Measurements from ENCODE around the gene RELL2.

Gene RELL2

DNA sequence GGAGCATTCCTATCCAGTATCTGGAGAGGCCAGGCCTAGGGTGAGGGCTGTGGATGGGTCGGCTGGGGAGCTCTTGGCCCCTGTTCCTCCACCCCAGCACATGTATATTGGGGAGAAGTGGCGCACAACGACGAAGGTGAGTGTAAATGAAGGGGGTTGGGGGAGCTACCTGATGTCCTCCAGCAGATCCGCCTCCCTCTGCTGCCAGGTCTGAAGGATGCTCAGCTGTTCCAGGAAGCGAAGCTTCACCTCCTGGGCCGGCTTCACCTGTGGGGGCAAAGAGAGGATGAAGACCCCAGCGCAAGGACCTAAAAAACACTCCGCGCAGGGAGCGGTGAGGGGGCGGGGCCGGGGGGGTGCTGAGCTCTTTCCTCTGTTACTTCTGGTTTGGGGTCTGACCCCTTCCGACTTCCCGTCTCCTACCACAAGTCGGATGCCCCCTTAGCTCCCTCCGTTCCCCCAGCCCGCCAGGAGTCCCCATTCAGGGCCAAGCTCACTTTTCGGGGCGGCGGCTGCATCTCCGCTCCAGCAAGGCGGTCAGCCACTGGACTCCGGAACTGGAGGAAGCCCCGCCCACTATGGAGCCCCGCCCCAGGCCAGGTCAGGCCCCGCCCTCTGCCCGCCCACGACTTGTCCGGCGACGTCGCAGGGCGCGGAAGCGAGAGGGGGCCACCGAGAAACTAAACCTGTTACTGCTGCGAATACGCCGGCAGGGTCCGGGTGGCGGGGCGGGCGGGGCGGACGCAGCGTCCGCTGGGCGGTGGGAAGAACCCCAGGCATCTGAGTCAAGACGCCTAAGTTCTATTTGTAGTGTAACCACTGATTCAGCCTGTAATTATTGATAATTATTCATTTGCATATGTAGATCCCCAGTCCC is 14.3 kb downstream of the RELL2 start, which contains the start of gene FCHSD1:
Gene FCHSD1, minus strand, starts transcription at position 568 of the 877 bp plus-strand sequence. Its CDS starts 50 bp downstream, at position 518.
- DNase-seq: peak; percentile 28 to 43

DNA sequence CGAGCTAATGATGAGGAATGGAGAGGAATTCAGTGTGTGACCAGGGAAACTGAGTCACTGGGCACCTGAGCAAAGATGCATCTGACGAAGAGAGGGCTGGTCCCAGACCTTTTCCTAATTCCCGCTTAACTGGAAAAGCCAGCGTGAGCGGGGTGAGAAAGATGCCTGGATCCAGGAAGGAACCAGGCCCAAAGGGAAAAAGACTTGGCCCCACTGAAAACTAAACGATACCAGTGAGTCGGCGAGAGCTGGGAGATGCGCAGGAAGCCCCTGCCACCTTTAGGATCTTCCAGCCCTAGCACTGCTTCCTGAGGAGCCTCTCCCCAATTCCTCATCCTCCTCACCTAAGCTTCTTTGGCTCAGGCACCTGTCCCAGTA is 14.9 kb downstream of the RELL2 start:
- no peak for DNase-seq

DNA sequence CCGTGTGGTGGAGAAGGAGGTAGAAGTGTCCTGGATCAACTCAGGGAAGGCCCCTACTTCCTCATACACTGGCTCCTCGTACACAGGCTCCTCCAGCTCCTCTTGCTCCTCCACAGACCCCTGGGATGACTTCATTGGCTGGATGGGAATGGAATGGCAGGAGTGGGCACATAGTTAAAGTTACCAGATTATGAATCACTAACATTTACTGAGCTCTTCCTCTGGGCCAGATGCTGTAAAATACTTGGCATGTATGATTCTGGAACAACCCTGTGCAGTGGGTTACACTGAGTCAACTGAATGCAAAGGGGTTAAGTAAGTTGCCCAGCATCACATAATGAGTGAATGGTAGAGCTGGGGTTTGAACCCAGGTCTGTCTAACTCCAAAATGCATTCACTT is 17.5 kb downstream of the RELL2 start:
- no peak for DNase-seq

DNA sequence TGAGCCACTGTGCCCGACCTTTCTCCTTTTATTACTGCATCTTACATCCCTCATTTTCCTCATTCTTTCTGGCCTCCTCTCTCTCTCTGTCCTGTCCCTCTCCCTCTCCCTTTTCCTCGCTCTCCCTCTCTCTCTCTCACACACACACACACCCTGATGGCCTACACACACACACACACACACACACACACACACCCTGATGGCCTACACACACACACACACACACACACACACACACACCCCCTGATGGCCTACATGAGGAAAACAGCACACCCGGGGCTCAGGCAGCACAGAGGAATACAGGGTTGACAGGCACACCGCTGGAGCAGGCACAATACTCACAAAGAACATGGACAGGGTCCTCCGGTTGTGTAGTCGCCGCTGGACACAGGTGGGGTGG is 18.2 kb downstream of the RELL2 start:
- no peak for DNase-seq

DNA sequence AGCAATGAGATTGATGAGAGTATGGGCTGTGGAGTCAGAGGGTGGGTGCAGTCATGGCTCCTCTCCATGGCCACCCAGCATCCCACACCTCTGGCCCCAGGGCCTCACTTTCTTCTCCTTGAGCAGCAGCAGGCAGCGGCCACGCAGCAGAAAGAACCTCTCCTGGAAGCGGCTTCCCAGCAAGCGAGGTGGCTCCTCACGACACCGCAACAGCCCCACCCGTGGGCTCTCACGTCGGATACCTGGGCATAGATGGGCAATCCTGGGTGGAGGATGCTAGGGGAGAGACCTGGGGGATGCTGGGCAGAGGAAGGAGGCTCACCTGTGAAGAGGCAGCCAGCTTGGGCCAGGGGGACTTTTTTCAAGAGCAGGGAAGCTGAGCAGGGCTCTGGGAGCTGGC is 19.6 kb downstream of the RELL2 start:
- no peak for DNase-seq

DNA sequence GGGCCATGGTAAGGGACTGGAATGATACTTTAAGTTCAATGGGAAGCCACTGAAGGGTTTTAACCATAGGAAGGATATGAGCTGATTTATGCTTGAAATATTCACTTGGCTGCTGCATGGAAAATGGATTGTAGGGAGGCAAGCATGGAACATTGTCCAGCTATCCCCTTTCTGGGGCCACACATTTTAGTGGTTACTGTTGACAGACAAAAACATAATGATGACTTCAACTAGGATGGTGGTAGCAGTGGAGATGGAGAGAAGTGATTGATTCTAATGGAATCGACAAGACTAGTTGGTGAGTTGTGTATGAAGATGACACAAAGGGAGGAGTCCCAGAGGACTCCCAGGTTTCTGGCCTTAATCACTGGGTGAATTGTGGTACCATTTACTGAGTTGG is 20.6 kb downstream of the RELL2 start:
- no peak for DNase-seq

DNA sequence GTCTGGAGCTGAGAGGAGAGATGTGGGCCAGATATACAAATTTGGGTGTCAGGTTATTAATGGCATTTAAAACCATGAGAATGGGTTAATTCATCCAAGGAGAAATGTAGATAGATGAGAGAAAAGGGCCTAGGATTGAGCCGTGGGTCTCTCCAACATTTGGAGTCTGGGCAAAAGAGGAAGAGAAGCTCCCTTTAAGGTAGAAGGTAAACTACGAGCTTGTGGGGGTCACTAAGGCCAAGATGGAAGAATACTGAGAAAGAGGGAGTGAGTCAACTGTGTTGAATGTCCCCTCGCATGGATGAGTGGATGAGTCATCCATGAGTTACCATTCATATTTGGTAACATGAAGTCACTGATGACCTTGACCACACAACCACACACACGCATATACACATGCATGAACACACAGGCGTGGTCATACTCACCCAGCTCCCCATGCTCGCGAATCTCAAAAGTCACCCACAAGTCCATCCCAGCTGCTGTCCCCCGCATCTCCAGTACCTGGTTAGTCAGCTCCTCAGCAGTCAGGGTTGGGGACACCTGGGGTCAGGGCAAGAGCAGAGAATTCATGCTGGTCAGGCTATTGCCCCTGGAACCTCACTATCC is 21.2 kb downstream of the RELL2 start:
- DNase-seq: no peak

DNA sequence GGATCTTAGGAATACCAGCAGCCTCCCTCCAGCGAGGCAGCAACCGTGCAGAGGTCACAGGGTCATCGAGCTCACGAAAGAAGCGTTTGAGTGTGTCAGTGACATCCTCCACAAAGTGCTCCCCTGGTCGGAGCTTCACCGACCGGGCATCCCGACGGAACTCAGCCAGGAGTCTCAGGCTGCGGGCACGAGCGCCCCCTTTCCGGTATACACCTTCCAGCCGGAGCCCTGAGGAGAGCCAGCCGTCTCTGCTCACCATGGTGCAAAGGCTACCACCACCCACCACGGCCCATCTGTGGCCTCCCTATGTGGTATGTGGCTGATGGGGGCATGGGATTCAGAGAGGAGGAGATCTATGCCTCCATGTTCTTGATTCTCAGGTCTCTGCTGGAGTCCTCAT is 25.2 kb downstream of the RELL2 start:
- no peak for DNase-seq

DNA sequence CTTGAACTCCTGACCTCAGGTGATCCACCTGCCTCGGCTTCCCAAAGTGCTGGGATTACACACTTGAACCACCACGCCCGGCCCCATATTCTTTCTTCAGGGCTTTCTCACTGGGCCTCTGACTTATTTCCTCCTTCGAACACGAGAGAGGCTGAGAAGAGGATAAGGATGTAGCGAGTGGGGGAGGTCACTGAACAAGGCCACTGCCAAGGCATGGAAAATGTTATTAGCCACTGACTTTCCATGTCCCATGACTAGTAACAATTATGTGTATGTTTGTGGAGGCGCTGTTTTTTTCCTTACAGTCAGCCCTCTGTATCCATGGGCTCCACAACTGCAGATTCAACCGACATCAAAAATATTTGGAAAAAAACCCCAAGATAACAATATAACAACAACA is 26.7 kb downstream of the RELL2 start:
- DNase-seq: no peak

DNA sequence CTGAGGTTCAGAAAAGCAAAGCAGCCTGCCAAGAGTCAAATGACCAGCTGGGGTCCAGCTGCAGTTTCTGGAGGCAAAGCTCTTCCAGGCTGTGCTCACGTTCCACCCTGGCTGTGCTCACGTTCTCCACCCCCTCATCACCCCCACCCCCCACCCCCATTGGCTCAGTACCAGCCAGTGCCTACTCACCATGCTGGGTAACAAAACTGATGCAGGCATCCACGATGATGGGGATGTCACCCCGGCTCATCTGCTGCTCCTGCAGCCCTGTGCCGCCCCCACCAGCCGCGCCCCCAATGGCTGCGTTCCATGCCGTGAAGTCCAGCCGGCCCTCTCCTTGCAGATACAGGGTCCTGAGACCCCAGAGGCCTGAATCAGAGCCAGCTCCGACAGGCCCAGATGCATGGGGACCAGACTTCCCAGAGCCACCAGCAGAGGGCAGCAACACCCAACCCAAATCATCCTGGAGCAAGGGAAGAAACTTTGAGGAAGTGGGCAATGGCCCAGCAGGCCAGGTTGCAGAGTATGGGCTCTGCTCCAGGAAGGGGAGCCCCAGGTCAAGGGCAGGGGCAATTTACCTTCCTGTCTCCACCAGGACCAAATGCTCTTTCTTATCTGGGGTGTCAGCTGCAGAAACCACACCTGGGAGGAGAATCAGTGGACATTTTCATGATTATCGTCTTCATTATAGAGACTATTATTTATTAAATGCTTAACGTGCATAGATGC is 28.1 kb downstream of the RELL2 start:
- peak; percentile 18 to 24 for DNase-seq

DNA sequence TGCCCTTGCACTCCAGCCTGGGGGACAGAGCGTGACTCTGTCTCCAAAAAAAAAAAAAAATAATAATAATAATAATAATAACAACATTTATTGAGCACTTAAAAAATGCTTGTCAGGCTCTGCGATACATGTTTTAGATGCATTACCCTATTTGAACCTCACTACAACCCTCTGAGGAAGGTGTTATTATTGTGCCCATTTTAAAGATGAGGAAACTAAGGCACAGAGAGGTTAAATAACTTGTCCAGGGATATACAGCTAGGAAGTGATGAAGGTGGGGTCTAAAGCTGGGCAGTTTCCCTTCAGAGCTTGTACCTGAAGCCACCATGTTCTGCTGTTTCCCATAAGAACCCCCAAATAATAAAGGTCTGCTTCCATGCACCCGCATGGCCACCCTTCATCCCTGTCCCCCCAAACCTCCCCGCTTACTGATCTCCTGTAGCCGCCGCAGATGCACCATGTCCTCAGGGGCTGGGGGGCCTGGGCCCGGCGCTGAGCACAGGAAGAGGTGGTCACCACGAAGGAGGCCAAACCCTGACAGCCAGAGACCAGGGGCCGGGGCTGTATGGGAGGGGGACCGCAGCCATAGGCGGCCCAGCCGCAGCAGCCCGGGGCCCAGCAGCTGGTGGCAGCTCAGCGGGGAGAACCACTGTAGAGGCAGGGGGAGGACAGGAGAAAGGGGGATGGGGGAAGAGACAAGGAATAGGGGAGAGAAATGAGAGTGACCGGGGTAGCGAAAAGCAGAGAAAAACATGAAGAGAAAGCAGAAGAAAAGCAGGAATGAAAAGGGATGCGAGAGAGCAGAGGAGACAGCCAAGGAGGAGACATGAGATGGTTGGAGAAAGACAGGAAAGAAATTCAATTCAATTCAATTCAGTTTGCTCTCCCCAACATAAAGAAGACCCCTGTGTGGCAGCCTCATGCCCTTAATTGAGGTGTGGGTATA is 29.5 kb downstream of the RELL2 start:
- DNase-seq: no peak

DNA sequence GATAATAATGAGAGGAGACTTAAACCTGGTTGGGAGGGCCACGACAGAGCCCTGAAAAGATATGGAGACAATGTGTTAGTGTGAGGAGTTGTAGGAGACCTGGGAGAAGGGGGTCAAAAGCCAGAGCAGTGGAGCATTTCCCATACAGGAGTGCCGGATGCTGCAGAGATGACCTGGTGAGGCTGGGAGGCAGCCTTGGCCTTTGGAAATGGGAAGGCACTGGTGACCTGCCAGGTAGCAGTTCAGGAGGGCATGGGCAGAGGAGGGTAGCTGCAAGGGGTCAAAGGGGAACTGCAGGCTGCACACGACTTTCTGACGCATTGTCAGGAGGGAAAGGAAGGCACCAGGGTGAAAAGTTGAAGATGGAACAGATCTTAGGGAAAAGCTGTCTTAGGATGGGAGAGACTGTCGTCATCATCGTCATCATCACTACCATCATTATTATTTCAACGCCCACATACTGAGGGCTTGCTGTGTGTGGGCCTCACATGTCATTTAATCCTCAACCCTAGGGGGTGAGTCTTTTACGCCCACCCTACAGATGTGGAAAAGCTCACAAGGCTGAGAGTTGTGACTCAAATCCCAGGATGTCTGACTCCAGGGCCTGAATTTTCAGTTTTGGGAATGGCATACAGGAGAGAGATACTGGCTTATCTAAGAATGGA is 31.9 kb downstream of the RELL2 start:
- DNase-seq: no peak

DNA sequence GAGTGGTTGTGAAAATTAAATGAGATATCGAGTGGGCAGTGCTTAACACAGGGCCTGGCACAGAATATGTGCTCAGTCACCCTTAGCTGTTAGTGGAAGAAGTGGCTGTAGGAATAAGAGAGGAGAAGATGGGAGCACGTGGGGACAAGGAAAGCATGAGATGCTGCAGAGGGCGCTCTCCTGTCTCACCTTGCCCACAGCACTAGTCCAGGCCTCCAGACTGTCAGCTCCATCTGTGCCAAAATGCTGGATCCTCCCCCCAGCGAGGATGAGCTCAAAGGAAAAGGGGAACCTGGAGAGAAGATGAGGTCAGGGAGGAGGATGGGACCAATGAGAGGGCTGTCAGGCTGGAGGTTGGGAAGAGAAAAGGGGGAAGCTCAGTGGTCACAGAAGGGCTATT is 32.7 kb downstream of the RELL2 start:
- DNase-seq: no peak

DNA sequence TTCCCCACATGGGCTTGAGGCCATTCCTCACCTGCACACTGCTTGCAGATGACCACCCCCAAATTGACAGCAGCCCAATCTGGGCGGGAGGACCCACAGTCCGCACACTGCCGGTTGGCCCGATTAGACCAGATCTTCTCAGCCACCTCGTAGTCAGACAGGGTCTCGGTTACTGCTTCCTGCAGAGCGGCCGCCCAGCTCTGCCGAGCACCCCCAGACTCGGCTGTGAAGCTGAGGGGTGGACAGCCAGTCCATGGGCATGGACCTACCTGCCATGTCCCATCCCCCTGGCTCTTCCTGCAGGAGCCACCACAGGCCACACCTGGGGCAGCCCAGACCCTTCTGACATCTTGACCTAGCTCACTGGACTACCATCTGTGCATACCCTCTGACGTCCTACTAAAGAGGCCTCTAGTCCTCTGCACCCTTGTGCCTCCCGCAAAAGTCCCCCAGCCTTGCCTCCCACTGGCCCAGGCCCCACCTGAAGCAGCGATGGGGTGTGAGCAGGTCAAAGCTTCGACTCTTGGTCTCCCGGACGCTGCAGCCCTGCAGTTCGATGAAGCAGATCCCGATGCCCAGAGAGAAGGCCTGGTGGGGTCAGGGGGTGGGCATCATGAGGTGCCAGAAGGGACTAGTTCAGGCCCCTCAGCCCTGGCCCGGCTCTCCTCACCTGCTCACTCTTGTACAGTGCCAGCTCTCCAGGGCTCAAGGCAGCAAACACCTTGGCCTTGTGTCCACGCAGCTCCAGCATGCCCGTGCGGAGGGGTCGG is 35.5 kb downstream of the RELL2 start:
- no peak for DNase-seq

DNA sequence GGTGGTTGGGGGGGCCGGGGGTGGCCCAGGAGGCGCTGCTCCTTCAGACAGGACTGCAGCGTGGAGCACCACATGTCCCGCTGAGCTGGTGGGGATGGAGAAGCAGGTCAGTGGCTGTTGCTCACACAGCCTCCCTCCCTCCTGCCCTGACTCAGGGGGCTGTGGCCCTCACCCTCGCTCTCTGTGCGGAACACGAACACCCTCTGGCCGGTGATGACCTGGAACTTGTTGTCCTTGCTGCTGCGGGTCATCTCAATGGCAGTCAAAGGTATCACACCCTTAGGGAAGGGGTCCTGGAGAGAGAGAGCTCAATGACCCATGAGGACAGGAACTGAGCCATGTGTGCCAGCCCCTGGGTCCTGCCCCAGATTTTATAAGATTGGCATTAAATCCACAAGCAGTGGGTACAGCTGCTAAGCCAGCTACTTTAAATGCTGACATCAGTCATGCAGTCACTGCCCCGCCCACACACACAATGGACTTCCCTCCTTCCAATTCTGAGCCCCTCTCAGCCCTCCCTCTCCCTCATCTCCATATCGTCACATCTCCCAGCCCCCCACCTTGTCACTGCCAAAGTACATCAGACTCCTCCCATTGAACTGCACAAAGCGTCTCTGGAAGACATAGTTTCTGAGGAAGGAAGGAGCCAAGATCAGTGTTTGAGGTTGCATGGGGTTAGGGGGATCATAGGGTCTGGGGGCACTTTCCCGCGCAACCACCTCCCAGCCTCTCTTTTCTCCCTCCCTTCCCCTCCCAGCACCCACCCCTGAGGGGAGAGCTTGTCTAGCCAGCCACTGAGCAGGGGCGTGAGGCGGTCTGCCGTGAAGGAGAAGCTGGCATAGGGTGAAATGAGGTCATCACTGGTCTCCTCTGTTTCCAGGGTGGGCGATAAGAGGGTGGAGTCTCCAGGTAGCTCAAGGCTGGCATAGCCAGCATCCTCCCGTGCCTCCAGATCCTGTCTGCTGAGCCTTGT is 36.3 kb downstream of the RELL2 start:
- no peak for DNase-seq

DNA sequence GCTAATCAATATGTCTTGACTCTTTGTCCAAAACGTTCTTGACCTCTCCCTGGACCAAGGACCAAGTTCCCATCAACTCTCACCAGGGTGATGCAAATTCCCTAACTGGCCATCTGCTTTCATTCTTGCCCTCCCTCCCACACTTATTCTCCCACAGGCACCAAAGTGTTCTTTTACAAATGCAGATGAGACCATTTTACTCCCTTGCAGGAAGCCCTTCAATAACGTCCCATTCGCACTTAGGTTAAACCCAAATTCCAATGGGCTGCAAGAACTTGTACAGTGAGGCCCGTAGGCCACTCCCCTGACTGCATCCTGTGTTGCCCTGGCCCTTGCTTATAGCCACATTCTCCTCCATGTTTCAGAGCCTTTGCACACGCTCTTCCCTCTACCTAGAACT is 38.0 kb downstream of the RELL2 start:
- DNase-seq: no peak

DNA sequence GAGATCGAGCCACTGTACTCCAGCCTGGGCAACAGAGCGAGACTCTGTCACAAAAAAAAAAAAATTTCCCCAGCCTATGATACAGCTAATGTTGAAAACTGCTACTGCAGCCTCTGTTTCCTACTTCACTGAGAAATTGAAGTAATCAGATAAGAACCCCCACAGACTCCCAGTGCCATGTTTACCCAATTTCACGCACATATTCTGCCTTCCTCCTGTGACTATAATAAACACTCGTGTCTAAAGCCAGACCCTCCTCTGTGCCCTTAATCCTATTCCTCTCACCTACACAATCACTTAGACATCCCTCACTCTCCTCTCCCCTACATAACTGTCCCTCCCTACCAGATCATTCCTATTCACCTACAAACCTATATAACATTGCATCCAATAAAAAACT is 38.9 kb downstream of the RELL2 start:
- DNase-seq: no peak

DNA sequence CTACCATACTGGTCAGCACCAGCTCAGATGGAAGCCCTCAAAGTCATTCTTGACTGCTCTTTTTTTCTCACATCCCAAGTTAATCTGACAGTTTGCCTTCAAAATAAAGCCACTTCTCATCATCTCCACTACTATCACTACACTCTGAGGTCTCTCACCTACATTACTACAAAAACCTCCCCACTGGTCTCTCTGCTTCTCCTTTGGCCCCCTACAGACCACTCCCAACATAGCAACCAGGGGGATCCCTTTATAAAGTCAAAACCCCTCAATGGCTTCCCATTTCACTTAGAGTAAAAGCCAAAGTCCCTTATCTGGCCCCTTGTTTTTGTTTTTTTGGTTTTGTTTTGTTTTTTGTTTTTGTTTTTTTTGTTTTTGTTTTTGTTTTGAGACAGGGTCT is 40.6 kb downstream of the RELL2 start:
- DNase-seq: no peak

DNA sequence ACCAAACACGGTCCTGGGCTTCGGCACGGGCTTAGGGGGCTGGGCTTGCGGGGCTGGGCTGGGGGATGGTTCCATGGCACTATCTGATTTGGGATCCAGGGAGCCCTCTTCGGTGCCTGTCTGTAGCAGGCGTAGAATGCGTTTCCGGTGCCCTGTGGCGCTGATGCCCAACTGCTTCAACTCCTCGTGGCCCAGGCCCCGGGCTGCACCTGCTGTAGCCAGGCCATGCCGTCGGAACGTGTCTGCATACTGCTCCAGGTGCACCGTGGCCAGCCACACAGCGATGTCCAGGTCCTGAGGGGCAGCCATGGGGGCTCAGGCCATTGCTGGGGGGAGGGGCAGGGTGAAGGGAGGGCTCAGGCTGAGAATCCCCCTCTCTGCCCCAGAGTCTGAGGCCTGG is 43.4 kb downstream of the RELL2 start:
- DNase-seq: no peak

DNA sequence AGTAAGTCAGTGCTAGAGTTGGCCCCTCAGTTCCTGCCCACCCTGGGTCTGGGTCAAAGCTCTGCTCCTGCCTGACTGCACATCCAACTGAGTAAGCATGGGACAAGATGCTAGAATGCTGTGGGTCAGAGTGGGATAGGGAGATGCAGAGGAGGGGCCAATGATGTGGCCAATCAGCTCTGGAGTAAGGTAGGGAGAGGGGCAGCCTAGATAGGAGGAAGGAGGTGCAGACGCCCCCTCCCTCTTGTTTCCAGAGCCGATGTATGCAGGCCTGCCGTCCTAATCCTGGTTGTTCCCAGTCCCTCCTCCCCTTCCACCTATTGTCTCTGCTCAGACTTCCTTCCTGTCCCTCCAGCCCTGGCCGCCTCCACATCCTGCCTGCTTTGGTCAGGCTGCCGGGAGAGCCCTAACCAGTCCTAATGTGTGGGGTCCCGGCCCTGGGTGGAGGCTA is 44.0 kb downstream of the RELL2 start:
- no peak for DNase-seq
